Neural cell (in vitro differentiated cells): Measurements from ENCODE around the gene SLC7A8.

ENCODE experiments used
- CTCF ChIP-seq: fragments of 450-650 bp; IDR thresholded peaks from 2 replicates; pipeline ENCODE4 v1.5.1; 2014; ENCODE audit warnings: antibody characterized with exemption, mild to moderate bottlenecking, moderate library complexity; ENCODE audit not compliant: poor library complexity, severe bottlenecking
- EZH2 ChIP-seq: fragments of 200-600, 300-800 bp; shearing (Covaris generic), sonication (generic); IDR thresholded peaks from 2 replicates; pipeline ENCODE4 v1.6.1; 2014; ENCODE audit warnings: antibody characterized with exemption, low read length, borderline replicate concordance, mild to moderate bottlenecking; ENCODE audit not compliant: insufficient read depth, poor library complexity, severe bottlenecking
- POLR2AphosphoS5 ChIP-seq: IDR thresholded peaks from 2 replicates; pipeline ENCODE4 v1.6.1; 2012
- REST ChIP-seq: IDR thresholded peaks from 2 replicates; pipeline ENCODE4 v1.6.1; 2012; ENCODE audit warnings: borderline replicate concordance
- SMC3 ChIP-seq: fragments of 450-650 bp; conservative IDR thresholded peaks from 2 replicates; pipeline ENCODE4 v1.6.1; 2014; ENCODE audit warnings: antibody characterized with exemption, mild to moderate bottlenecking, moderate library complexity; ENCODE audit not compliant: poor library complexity
- TAF1 ChIP-seq: IDR thresholded peaks from 2 replicates; pipeline ENCODE4 v1.6.1; 2012; ENCODE audit warnings: low read depth

GRCh38 chr14:23139874-23140273, 43.6 kb downstream of the SLC7A8 start:
- TF ChIP-seq CTCF (no peak), SMC3 (no peak), REST (no peak), EZH2 (no peak), TAF1 (no peak), POLR2AphosphoS5 (no peak)
